ENCODE measurements around the gene TENM3. TPM values are rescaled to one million over a fixed set of nuclear protein-coding genes. Genes with fewer than 3 reads are reported as not detected.

Gene TENM3
- total RNA-seq, 1 donor from 2014 or later = 40.4 TPM

DNA sequence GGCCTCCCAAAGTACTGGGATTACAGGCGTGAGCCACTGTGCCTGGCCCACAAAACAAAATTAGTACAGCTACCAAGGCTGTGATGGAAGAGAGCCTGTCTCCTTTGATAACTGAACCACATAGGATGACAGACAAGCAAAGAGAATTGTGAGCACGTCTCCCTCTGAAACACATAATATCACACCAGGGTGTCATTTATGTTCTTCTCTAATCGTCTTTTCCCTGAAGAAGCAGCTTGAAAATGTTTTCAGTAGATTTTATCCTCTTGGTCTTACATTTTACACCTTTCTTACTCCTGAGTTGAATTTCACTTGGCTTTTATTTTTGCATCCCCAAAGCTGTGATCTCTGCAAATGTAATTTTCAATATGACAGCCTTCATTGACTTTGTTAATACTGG lies 67.8 kb downstream of the TENM3 start:
- peaks cover 16% of the 10 kb centered on the region for H3K9me3 Mint-ChIP-seq (ENCODE audit: low read depth)
- TF ChIP-seq, protein P1, sequence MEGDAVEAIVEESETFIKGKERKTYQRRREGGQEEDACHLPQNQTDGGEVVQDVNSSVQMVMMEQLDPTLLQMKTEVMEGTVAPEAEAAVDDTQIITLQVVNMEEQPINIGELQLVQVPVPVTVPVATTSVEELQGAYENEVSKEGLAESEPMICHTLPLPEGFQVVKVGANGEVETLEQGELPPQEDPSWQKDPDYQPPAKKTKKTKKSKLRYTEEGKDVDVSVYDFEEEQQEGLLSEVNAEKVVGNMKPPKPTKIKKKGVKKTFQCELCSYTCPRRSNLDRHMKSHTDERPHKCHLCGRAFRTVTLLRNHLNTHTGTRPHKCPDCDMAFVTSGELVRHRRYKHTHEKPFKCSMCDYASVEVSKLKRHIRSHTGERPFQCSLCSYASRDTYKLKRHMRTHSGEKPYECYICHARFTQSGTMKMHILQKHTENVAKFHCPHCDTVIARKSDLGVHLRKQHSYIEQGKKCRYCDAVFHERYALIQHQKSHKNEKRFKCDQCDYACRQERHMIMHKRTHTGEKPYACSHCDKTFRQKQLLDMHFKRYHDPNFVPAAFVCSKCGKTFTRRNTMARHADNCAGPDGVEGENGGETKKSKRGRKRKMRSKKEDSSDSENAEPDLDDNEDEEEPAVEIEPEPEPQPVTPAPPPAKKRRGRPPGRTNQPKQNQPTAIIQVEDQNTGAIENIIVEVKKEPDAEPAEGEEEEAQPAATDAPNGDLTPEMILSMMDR (IDR thresholded peaks at IDR 0.05; ENCODE audit: unreplicated experiment) = no peak
- H3K4me3 Mint-ChIP-seq (ENCODE audit: low read depth) = no peak overlapping the region
- no peaks in the 10 kb centered on the region for H3K4me1 Mint-ChIP-seq (ENCODE audit: low read depth)
- DNase-seq (ENCODE audit: low spot score, unreplicated experiment) = no peak
- H3K27ac Mint-ChIP-seq = no peak overlapping the region
- peaks cover 6% of the 10 kb centered on the region for H3K36me3 Mint-ChIP-seq (ENCODE audit: insufficient read depth)
- H3K27me3 Mint-ChIP-seq = no peaks in the 10 kb centered on the region

DNA sequence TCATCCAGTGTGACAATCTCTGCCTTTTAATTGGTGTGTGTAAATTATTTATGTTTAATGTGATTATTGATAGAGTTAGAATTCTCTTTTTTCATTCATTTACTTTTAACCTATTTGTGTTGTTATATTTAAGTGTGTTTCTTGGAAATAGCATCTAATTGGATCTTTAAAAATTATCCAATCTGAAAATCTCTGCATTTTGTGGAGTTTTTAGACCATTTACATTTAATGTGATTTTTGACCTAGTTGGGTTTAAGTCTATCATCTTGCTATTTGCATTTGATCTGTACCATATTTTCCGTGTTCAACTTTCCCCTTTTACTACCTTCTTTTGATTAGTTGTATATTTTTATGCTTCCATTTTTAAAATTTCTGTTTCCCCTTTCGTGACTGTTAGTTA lies 71.3 kb downstream of the TENM3 start:
- TF ChIP-seq, protein P1 (IDR thresholded peaks at IDR 0.05; ENCODE audit: unreplicated experiment) = no peak
- no peak overlapping the region for H3K4me3 Mint-ChIP-seq (ENCODE audit: low read depth)
- H3K4me1 Mint-ChIP-seq (ENCODE audit: low read depth) = no peaks in the 10 kb centered on the region
- no peak for DNase-seq (ENCODE audit: low spot score, unreplicated experiment)
- peaks cover 16% of the 10 kb centered on the region for H3K9me3 Mint-ChIP-seq (ENCODE audit: low read depth)
- H3K27ac Mint-ChIP-seq = no peak overlapping the region
- no peaks in the 10 kb centered on the region for H3K27me3 Mint-ChIP-seq
- peaks cover 6% of the 10 kb centered on the region for H3K36me3 Mint-ChIP-seq (ENCODE audit: insufficient read depth)

DNA sequence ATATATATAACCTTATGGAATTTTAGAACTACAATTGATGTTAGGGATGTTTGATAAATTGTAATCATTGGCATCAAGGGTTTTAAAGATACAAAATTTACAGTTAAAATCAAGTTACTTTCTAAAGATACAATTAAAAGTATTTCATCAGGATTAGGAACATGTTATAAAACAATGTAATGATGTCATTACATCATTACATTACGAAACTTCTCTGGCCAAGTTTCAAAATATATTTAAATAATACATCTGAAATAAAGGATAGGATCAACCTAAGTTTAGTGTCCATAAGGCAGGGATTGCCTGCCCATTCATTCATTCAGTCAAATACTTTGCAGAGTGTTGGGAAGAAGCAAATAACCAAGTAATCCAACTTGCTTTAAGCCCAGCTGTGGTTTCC lies 75.1 kb downstream of the TENM3 start:
- Mint-ChIP-seq H3K4me1 (ENCODE audit: low read depth) (no peaks in the 10 kb centered on the region), H3K4me3 (ENCODE audit: low read depth) (no peak overlapping the region), H3K36me3 (ENCODE audit: insufficient read depth) (peaks cover 6% of the 10 kb centered on the region), H3K9me3 (ENCODE audit: low read depth) (peaks cover 19% of the 10 kb centered on the region), H3K27ac (no peak overlapping the region), H3K27me3 (no peaks in the 10 kb centered on the region)
- no peak for DNase-seq (ENCODE audit: low spot score, unreplicated experiment)
- TF ChIP-seq, protein P1 (IDR thresholded peaks at IDR 0.05; ENCODE audit: unreplicated experiment) = no peak

DNA sequence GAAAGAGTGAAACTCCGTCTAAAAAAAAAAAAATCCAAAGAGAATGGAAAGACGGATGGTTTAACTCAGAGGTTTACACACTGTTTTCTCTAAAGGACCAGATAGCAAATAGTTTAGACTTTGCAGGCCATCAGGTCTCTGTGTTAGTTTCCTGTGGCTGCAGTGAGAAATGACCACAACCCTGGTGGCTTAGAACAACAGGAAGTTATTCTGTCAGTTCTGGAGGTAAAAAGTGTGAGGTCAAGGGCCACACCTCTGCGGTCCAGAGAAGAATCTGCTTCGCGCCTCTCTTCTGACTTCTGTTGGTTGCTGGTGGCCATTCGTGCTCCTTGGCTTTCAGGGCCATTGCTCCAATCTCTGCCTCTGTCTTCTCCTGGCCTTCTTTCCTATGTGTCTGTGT lies 76.9 kb downstream of the TENM3 start:
- no peak overlapping the region for H3K27ac Mint-ChIP-seq
- no peaks in the 10 kb centered on the region for H3K27me3 Mint-ChIP-seq
- H3K4me1 Mint-ChIP-seq (ENCODE audit: low read depth) = no peaks in the 10 kb centered on the region
- TF ChIP-seq, protein P1 (IDR thresholded peaks at IDR 0.05; ENCODE audit: unreplicated experiment) = no peak
- no peak for DNase-seq (ENCODE audit: low spot score, unreplicated experiment)
- no peaks in the 10 kb centered on the region for H3K36me3 Mint-ChIP-seq (ENCODE audit: insufficient read depth)
- no peak overlapping the region for H3K4me3 Mint-ChIP-seq (ENCODE audit: low read depth)
- peaks cover 9% of the 10 kb centered on the region for H3K9me3 Mint-ChIP-seq (ENCODE audit: low read depth)

DNA sequence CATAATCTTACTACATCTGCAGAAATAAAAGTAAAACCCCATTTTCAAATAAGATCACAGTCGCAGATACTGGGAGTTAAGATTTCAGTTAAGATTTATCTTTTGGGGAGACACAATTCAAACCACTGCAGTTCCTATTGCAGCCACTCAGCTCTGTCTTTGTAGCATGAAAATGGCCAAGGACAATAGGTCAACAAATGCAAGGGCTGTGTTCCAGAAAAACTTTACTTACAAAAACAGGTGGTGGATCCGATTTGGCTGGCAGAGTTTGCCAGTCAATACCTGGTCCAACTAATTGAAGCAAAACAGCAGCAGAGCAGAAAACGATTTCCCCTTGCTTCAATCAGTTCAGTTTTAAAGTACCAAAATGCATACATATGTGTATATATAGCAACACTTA lies 77.4 kb downstream of the TENM3 start:
- Mint-ChIP-seq H3K9me3 (ENCODE audit: low read depth) (peaks cover 6% of the 10 kb centered on the region), H3K4me3 (ENCODE audit: low read depth) (no peak overlapping the region), H3K27me3 (no peaks in the 10 kb centered on the region), H3K27ac (no peak overlapping the region), H3K36me3 (ENCODE audit: insufficient read depth) (no peaks in the 10 kb centered on the region), H3K4me1 (ENCODE audit: low read depth) (no peaks in the 10 kb centered on the region)
- DNase-seq (ENCODE audit: low spot score, unreplicated experiment) = no peak
- TF ChIP-seq, protein P1 (IDR thresholded peaks at IDR 0.05; ENCODE audit: unreplicated experiment) = no peak

Measured in progenitor cell of endocrine pancreas (in vitro differentiated cells).